H1 (cell line): ENCODE data around the gene SH3RF3. TPM values are rescaled to one million over a fixed set of nuclear protein-coding genes. Genes with fewer than 3 reads are reported as not detected.

Experiments
- ATF3 ChIP-seq: IDR thresholded peaks from 2 replicates; pipeline ENCODE4 v1.6.1; 2011; ENCODE audit warnings: low read depth, mild to moderate bottlenecking, low read length; ENCODE audit not compliant: insufficient read depth
- BCL11A ChIP-seq, 2 experiments: IDR thresholded peaks; one replicate each; pipeline ENCODE4 v1.6.1; 2011; ENCODE audit warnings: low read depth in 2 of 2, low read length in 2 of 2, mild to moderate bottlenecking in 2 of 2
- CEBPB ChIP-seq: IDR thresholded peaks from 2 replicates; pipeline ENCODE4 v1.6.1; 2012; ENCODE audit warnings: low read depth, low read length
- CHD1 ChIP-seq: IDR thresholded peaks from 2 replicates; pipeline ENCODE4 v1.6.1; 2012; ENCODE audit warnings: low read depth, low read length, improper control_type of control experiment
- GTF2F1 ChIP-seq: IDR thresholded peaks from 2 replicates; pipeline ENCODE4 v1.6.1; 2012; ENCODE audit warnings: low read depth, low read length, improper control_type of control experiment, borderline replicate concordance
- RNF2 ChIP-seq: fragments of 200-900, 300-1000 bp; sonication (generic); IDR thresholded peaks from 2 replicates; pipeline ENCODE4 v1.7.1; 2016; ENCODE audit warnings: borderline replicate concordance, low read depth, mild to moderate bottlenecking, antibody characterized with exemption, low read length; ENCODE audit not compliant: poor library complexity, severe bottlenecking; ENCODE audit errors: missing control alignments
- RXRA ChIP-seq: IDR thresholded peaks from 2 replicates; pipeline ENCODE4 v1.6.1; 2011; ENCODE audit warnings: low read depth, mild to moderate bottlenecking, low read length, moderate library complexity; ENCODE audit not compliant: insufficient read depth
- polyA plus RNA-seq, 7 experiments: library from polyadenylated mRNA; depleted of rRNA in 3 of 7; stranded (reverse) in 5 of 7; unstranded in 2 of 7; fragments of >200 nt in 5 of 7; fragments of 200-250 nt in 2 of 7; gene quantifications; 1 replicate in 5 of 7; 2 replicates in 1 of 7; 4 replicates in 1 of 7; pipeline versions ENCODE4 v1.2.1 to v1.2.3, GENCODE V29; 2011 to 2013; ENCODE audit warnings: missing spikeins in 2 of 7, mixed read lengths in 2 of 7
- total RNA-seq: library from RNA; stranded (reverse); fragmentation: NEBNext Ultra II Directional; extraction: Animal tissue kit (Norgen Biotek cat#: 25700); gene quantifications from 2 replicates; pipeline ENCODE4 v1.2.1, GENCODE V29; 2021

SH3RF3 gene
- total and polyA plus RNA-seq, 2 of the 8 experiments (the other 6 are each of a cell fraction or from before 2014, with no cell fraction given) = 0.11 to 0.65 TPM

DNA sequence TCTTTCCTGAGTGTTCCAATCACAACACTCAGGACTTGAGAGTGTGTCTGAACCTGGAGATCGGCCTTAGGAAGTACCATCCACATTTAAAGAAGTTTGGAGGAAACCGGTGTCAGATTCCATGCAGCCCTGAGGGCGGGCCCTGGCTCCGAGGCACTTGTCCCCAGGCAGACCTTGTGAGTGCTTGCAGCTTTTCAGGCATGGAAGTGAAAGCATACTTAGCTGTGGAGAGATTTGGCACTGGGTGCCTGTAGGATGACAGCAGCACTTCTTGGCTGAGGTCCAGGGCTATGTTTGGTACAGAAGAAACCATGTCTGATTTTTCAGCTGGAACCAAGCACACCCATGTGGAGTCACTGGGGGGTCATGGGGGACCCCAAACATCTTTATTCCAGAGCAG is 253.9 kb downstream of the SH3RF3 start (continued):
- no peak for TF ChIP-seq RNF2
- no peak for TF ChIP-seq CHD1
- TF ChIP-seq ATF3 = no peak
- no peak for TF ChIP-seq BCL11A (IDR thresholded peaks at IDR 0.05; ENCODE audit: low read depth in 2 of 2, low read length in 2 of 2)
- no peak for TF ChIP-seq GTF2F1
- no peak for TF ChIP-seq RXRA
- no peak for TF ChIP-seq CEBPB
- TF ChIP-seq, all 59 proteins: peak for 0
